GM18868 (cell line): ENCODE data around the gene SSX2IP.
A peak's percentile ranks its signal among the peaks of the same experiment; 100 is the strongest.

ENCODE experiments used
- ATAC-seq: cut with Tn5 transposase; IDR thresholded peaks from one replicate; pipeline ENCODE4 v1.9.1; 2021; ENCODE audit warnings: mild to moderate bottlenecking, moderate library complexity; ENCODE audit not compliant: unreplicated experiment

Gene SSX2IP

DNA sequence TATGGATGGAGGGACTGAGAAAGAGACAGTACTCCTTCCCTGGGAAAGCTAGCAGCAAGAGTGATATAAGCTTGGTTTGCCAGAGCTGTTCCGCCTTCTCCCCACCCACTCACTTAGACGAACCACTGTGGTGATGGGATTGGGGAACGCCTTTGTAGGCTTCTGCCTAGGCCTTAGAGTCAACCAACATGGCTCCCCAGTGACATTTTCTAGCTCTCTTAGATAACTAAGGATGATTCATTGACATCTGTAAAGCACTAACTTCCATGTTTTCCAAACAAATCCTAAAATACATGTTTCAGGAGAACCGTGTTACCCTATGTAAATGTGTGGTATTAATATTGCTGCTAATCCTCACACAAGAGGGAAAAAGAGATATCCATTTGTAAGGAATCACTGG lies 21.6 kb upstream of the SSX2IP start:
- no peak for ATAC-seq

DNA sequence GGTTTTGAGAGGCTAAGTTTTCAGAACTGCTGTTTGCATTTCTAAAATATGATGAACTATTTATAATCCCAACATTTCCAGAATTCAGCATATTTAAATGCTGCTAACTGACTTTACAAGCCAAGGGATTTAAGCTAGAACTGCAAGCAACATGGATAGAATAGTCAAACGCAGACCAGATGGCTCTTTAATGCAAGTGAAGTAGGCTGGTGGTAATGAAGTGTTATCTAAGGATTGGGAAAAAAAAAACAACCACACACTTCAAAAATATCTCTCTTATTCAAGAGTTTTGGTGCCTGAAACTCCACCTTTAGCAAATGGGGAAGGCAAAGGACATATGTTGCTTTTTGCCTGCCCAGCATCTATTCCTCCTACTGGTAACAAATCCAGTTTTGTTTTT lies 20.9 kb upstream of the SSX2IP start:
- ATAC-seq: no peak

- no peak for ATAC-seq
These were observed 18.9 kb upstream of the SSX2IP start for GRCh38 chr1:84709131-84709530.

- no peak for ATAC-seq
These were observed 17.8 kb upstream of the SSX2IP start for GRCh38 chr1:84708031-84708430.

DNA sequence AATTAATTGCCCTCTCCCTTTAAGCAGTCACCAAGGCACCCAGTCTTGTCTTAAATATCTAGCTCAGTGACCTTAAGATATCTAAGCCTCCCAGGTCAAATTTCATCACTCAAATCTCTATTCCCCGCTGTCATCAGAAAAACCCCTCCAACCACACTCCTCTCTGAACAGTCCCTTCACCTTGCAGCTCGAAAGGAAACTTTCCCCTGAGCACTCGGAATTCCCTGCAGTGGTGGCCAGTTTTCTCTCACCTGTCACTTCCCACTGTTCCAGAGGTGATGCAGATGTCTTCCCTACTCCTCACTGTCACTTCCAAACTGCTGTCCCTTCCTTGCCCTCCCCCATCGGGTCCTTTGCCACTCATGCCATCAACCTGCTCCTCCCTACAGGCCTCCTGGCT lies 15.3 kb upstream of the SSX2IP start:
- ATAC-seq: peak; percentile 80

- ATAC-seq: peak; percentile 45
These were observed 14.7 kb upstream of the SSX2IP start for GRCh38 chr1:84704872-84705417.

- ATAC-seq: no peak
These were observed 13.2 kb upstream of the SSX2IP start for GRCh38 chr1:84703431-84703830.

GRCh38 chr1:84702143-84702542 lies 11.9 kb upstream of the SSX2IP start:
- ATAC-seq: no peak

GRCh38 chr1:84701376-84701775 lies 11.1 kb upstream of the SSX2IP start:
- ATAC-seq: no peak

GRCh38 chr1:84700070-84700469 lies 9.8 kb upstream of the SSX2IP start:
- ATAC-seq: peak; percentile 82

DNA sequence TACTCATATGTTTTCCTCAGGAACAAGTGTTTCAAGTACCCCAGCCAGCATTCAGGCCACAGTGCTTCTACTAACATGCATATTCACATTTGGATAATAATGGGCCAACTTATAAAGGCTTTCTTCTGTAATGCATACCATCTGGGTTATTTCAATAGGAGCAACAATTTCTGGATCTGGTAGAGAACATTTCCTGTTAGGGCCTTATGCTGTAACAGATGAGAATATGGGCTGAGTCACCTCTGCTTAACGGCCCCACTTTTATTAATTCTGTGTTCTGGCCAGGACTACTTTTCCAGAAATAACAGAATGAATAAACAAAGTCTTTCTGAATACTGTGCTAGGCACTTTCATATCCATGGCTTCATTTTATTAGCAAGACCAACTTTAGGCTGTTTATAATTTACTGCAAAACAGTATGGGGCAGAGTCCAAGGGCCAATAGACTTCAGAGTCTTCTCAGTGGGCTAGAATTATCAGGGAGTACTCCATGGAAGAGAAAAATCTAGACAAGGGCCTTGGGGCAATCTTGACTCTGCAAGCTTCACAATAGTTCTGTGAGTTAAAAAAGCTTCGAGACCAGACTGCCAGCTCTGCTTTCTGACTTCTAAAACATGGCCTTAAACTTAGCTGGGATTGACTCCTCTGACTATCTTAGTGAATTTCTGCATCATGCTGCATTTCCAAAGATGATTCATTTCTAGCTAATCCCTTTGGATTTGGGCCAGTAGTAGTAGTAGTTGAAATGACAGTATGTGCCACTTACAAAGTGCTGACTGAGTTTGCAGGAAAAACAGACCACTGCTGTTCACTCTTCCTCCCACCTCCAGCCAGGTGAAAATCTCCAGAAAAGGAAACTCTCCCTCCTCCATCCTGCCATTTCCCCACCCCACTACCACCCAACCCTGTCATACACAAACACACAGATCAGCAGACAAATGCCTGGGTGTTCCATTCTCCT lies 8.2 kb upstream of the SSX2IP start:
- no peak for ATAC-seq

- ATAC-seq: no peak
These were observed 3.5 kb upstream of the SSX2IP start for GRCh38 chr1:84693785-84694184.

GRCh38 chr1:84693005-84693404 lies 2.7 kb upstream of the SSX2IP start:
- no peak for ATAC-seq

GRCh38 chr1:84692391-84692790 lies 2.1 kb upstream of the SSX2IP start:
- no peak for ATAC-seq

- no peak for ATAC-seq
These were observed 992 bp upstream of the SSX2IP start for GRCh38 chr1:84691122-84691783.

GRCh38 chr1:84689514-84690396 lies 506 bp downstream of the SSX2IP start:
- peak; percentile 25 for ATAC-seq

DNA sequence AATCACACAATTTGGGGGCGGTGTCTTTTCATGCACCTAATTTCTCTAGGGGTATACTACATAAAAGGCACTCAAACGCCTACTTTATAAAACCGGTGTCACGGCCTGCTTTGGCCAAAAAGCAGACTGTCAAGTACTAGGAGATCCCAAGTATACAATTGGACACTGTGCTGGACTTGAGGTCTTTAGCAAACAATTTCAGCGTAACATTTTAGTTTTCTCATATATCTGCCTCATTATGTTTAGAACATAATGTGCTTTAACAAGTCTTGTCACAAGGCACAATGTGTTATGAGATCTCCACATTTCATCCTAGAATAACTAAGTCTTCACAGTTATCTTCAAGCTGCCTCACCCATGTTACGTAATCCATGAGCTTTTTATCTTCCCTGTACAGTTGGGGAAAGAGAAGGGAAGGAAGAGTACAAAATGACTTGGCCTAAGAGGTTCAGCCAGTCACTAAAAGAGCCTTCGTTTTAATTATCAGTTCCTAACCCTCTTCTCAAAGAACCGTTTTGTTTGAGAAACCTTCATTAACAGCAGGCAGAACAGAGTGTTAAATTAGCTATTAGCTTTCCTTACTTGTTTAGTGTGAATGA lies 1.7 kb downstream of the SSX2IP start:
- no peak for ATAC-seq

DNA sequence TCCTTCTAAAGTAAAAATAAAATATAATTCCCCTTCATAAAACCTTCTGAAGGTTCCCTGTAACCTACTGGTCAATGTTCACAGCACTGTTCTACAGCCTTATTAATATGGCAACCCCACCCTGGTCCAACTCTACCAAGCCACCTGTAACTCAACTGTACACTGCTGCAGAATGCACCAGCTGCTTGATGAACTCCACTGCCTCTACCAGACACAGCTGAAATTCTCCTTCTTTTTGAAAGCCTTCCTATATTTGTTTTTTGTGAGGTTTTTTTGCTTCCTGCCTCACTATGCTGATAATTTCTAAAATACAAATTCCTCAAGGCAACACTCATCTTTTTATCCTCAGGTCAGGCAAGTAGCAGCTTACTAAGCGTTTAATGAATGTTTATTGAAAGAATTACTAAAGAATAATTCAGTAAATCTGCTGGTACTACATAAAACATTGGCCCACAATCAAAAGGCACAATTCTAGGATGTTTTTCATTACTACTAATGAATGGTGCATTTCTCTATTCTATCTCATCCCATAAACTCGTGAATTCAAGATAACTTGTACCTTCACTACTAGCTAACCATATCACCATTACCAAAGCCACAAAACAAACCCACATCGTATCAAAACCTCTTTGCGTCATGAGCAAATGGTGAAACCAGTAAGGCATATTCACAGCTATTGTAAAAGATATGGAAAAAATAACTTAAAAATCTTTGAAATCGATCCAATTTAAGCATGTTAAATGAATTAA lies 2.4 kb downstream of the SSX2IP start:
- no peak for ATAC-seq

DNA sequence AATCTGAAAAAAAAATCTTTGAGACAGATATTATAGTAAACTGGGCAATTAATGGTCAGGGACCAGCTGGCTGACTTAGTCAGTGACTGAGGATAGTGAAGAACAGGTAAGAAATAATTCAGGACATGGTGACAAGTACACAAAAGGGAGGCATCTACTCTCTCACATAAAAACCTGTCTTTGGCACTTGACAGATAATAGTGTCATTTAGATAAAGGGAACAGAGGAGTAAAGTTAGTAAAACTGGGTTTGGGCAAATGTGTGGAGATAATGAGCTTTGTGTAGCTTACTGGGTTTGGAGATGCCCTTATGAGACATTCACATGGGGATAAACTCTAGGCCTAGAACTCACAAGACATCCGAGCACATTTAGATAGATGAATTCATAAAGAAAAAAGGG lies 4.0 kb downstream of the SSX2IP start:
- no peak for ATAC-seq

DNA sequence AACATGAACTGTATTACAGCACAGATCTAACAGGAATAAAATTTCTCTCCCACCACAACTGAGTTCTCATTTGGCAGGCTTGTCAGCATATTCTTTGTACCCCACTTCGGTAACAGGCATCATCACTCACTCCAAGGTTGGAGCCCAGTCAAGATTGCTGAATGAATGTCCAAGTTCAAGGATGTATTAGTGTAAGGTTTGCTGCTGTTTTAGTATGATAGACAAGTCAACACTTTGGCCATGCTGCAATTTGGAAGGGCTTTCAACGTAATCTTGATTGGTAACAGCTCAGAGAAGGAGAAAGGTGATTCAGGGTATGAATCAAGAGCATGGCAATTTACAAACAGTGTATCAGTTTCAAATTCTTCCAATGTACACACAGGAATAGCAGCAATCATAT lies 6.8 kb downstream of the SSX2IP start:
- ATAC-seq: no peak
